Spleen (tissue), 13 donors: ENCODE measurements around the gene GXYLT2. TPM values are rescaled to one million over a fixed set of nuclear protein-coding genes. Genes with fewer than 3 reads are reported as not detected.

ENCODE experiments used
- DNase-seq: peaks from one replicate; pipeline ENCODE4 v3.0.0-alpha.2; 2020
- H3K27ac ChIP-seq, 8 donors: fragments of 200-600 bp; sonication (generic) in 7 of 8; 1 replicate in 4 of 8; 2 replicates in 4 of 8; pipeline versions ENCODE4 v1.5.0 to v1.8.0; 2016 to 2021; ENCODE audit warnings: inconsistent platforms in 4 of 8, mild to moderate bottlenecking in 4 of 8, moderate library complexity in 1 of 8
- H3K27me3 ChIP-seq, 7 donors: fragments of 200-600 bp; sonication (generic) in 6 of 7; replicated peaks in 1 of 7; 1 replicate in 4 of 7; 2 replicates in 3 of 7; pipeline versions ENCODE4 v1.5.0 to v1.8.0; 2016 to 2021; ENCODE audit warnings: inconsistent platforms in 3 of 7, mild to moderate bottlenecking in 1 of 7
- H3K36me3 ChIP-seq, 6 donors: fragments of 200-600 bp; sonication (generic) in 5 of 6; 1 replicate in 4 of 6; 2 replicates in 2 of 6; pipeline versions ENCODE4 v1.5.0 to v1.8.0; 2016 to 2021; ENCODE audit warnings: inconsistent platforms in 2 of 6
- H3K4me1 ChIP-seq, 6 donors: fragments of 200-600 bp; sonication (generic) in 5 of 6; 1 replicate in 3 of 6; 2 replicates in 3 of 6; pipeline versions ENCODE4 v1.5.0 to v1.8.0; 2016 to 2021; ENCODE audit warnings: inconsistent platforms in 3 of 6
- H3K4me3 ChIP-seq, 8 donors: fragments of 200-600 bp; sonication (generic) in 7 of 8; 1 replicate in 4 of 8; 2 replicates in 4 of 8; pipeline versions ENCODE4 v1.5.0 to v1.8.0; 2016 to 2021; ENCODE audit warnings: inconsistent platforms in 4 of 8, mild to moderate bottlenecking in 4 of 8, moderate library complexity in 2 of 8
- H3K9me3 ChIP-seq, 8 donors: fragments of 200-600 bp; sonication (generic) in 7 of 8; 1 replicate in 4 of 8; 2 replicates in 4 of 8; pipeline versions ENCODE4 v1.5.0 to v1.8.0; 2016 to 2021; ENCODE audit warnings: inconsistent platforms in 4 of 8
- POLR2A ChIP-seq, 3 donors: fragments of 450-650 bp; IDR thresholded peaks; one replicate each; pipeline ENCODE4 v1.5.1; 2017; ENCODE audit warnings: antibody characterized with exemption in 3 of 3, mild to moderate bottlenecking in 1 of 3
- POLR2AphosphoS5 ChIP-seq, 3 donors: sonication (generic); formaldehyde crosslinking; IDR thresholded peaks; one replicate each; pipeline ENCODE4 v1.5.1; 2017; ENCODE audit warnings: antibody characterized with exemption in 3 of 3
- WGBS, 5 donors: extraction: QIAGEN DNeasy Blood & Tissue Kit in 3 of 5; methylation state at CpG; one replicate each; pipeline versions ENCODE4 v1.1.5 to v1.1.7; 2013 to 2018; 5-methylcytosine and 5-hydroxymethylcytosine counted together
- intact Hi-C: fragments of 100-400 bp; cut with DNase I; formaldehyde crosslinking; loops from one replicate; pipeline ENCODE4 v1.15.0; 2023; ENCODE audit warnings: low total_unique reads
- long read RNA-seq, 2 donors: transcript quantifications; one replicate each; lab custom pipeline, GENCODE V29; 2026
- polyA plus RNA-seq, 3 donors: library from polyadenylated mRNA; stranded (reverse); fragments of 200-250 nt; gene quantifications; one replicate each; pipeline ENCODE4 v1.2.1, GENCODE V29; 2013
- total RNA-seq, 7 donors: library from RNA; depleted of rRNA in 3 of 7; stranded (reverse); fragments of >200 nt in 3 of 7; fragmentation: NEBNext Ultra II Directional in 4 of 7; extraction: Animal tissue kit (Norgen Biotek cat#: 25700) in 4 of 7; gene quantifications; one replicate each; pipeline versions ENCODE4 v1.1.0 to v1.2.1, GENCODE V29; 2016 to 2021
- TF ChIP-seq, protein P1 (sequence below), 11 experiments: fragments of 200-600 bp in 7 of 11; fragments of 450-650 bp in 4 of 11; sonication (generic) in 4 of 11; IDR thresholded peaks in 8 of 11; conservative IDR thresholded peaks in 3 of 11; 1 replicate in 7 of 11; 2 replicates in 4 of 11; pipeline versions ENCODE4 v1.4.0 to v1.8.0; 2016 to 2021; ENCODE audit warnings: antibody characterized with exemption in 11 of 11, inconsistent platforms in 4 of 11, mild to moderate bottlenecking in 1 of 11
- donor health status: healthy with polysubstance abuse.
- donor health status: DM: no; HTN: no; CAD: no; lungs with moderate emphysema.
- donor health status: DM: no; HTN: no; CAD: no.
- donor health status: Bipolar disorder and iron deficiency.
- donor health status: healthy.
- donor health status: DM: no; HTN: no; CAD: no.
- donor health status: DM: yes; HTN: yes; CAD: no.

The GXYLT2 gene, protein sequence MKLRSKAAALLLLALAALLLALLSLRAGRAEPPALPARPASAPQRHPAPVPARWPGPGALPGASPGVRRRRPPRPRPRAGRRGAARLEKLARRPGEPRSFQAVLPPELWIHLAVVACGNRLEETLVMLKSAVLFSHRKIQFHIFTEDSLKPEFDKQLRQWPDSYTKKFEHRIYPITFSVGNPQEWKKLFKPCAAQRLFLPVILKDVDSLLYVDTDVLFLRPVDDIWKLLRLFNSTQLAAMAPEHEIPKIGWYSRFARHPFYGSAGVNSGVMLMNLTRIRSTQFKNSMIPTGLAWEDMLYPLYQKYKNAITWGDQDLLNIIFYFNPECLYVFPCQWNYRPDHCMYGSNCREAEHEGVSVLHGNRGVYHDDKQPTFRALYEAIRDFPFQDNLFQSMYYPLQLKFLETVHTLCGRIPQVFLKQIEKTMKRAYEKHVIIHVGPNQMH
- total RNA-seq (1 to 10 TPM; 1.0 to 4.6 (median 1.1) TPM), polyA plus RNA-seq (under 1 TPM; 0.26 to 0.35 (median 0.32) TPM)
- long read RNA-seq, donor 1, result 0 reads
- long read RNA-seq, donor 2, result 0 reads

DNA sequence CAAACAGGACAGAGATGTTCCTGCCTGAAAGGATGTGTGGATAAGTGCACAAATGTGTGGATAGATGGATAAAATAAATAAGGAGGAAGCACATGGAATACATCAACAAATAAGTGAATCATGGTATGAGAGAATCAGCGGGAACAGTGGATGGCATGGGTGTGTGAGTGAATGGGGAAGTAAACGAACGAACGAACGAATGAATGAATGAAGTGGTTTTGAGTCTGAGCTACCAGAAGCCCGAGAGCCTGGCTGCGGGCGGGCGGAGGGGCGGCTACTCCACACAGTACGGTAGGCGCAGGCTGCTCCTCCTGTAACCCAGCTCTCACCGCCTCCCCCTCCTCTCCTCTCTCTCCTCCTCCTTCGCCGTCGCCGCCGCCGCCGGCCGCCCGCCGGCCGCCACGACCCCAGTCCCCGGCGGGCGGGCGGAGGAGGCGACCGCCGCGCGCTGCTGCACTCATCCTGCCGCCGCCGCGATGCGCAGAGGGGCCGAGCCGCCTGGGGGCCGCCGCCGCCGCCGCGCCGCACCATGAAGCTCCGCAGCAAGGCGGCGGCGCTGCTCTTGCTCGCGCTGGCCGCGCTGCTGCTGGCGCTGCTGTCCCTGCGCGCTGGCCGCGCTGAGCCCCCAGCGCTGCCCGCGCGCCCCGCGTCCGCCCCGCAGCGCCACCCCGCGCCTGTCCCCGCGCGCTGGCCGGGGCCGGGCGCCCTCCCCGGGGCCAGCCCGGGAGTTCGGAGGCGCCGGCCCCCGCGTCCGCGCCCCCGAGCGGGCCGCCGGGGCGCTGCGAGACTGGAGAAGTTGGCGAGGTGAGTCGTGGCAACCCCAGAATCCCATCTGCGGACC is at the start of gene GXYLT2:
Gene GXYLT2 (plus strand): TSS at position 342 of the 841 bp plus-strand sequence. CDS start 188 bp downstream, at position 530.
- Histone ChIP-seq H3K4me1 (peaks cover 6 to 25% (median 19%) of the 10 kb centered on the region in 6 donors), H3K36me3 (no peaks in the 10 kb centered on the region), H3K27ac (no peak within 1 kb of the TSS), H3K9me3 (peaks cover 0 to 13% (median 9%) of the 10 kb centered on the region in 8 donors), H3K4me3 (peak within 1 kb of the TSS in 6 of 8 donors; percentile 13 to 69 (median 37)), H3K27me3 (peaks cover 0 to 76% (median 22%) of the 10 kb centered on the region in 7 donors)
- intact Hi-C loops, result no loop called here
- TF ChIP-seq POLR2AphosphoS5 (IDR thresholded peaks at IDR 0.05) (no peak), POLR2A (IDR thresholded peaks at IDR 0.05) (no peak)
- TF ChIP-seq, protein P1, sequence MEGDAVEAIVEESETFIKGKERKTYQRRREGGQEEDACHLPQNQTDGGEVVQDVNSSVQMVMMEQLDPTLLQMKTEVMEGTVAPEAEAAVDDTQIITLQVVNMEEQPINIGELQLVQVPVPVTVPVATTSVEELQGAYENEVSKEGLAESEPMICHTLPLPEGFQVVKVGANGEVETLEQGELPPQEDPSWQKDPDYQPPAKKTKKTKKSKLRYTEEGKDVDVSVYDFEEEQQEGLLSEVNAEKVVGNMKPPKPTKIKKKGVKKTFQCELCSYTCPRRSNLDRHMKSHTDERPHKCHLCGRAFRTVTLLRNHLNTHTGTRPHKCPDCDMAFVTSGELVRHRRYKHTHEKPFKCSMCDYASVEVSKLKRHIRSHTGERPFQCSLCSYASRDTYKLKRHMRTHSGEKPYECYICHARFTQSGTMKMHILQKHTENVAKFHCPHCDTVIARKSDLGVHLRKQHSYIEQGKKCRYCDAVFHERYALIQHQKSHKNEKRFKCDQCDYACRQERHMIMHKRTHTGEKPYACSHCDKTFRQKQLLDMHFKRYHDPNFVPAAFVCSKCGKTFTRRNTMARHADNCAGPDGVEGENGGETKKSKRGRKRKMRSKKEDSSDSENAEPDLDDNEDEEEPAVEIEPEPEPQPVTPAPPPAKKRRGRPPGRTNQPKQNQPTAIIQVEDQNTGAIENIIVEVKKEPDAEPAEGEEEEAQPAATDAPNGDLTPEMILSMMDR (IDR thresholded peaks at IDR 0.05 in 8 of 11, conservative IDR thresholded peaks at IDR 0.05 in 3 of 11), result no peak
- 0 to 1% (median 1%) methylated on average over 25 to 95 of the region's 96 CpGs for WGBS, 5 donors
- peak; percentile 76 for DNase-seq

DNA sequence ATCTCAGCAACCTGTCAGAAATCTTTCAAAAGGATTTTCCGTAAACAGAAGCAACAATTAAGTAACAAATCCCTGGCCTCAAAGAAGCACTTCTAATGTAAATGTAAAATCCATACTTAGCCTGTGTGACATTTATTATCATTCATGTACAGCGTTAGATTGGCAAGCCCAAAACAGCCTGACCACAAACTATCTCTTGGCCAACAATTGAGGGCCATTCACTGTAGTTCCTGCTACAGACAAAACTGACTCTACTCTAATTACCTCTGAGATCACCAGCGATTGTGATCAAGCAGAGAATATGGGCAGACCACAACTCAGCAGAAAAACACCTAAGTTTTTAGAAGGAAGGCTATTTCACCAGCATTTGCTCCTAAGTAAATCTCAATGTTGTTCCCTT is 48.8 kb upstream of the GXYLT2 start:
- WGBS, 5 donors, result 78 to 92% (median 89%) methylated on average over 3 of the region's 3 CpGs
- no peak overlapping the region for H3K4me3 ChIP-seq
- no peak for DNase-seq
- intact Hi-C loops, result no loop called here
- H3K36me3 ChIP-seq, result peaks cover 4 to 91% (median 61%) of the 10 kb centered on the region in 6 donors
- H3K27ac ChIP-seq, result no peak overlapping the region
- H3K9me3 ChIP-seq, result no peaks in the 10 kb centered on the region
- H3K27me3 ChIP-seq, result no peaks in the 10 kb centered on the region
- peaks cover 0 to 2% (median 0%) of the 10 kb centered on the region in 6 donors for H3K4me1 ChIP-seq
- TF ChIP-seq POLR2A (IDR thresholded peaks at IDR 0.05), result no peak
- TF ChIP-seq, protein P1 (IDR thresholded peaks at IDR 0.05 in 8 of 11, conservative IDR thresholded peaks at IDR 0.05 in 3 of 11), result no peak

DNA sequence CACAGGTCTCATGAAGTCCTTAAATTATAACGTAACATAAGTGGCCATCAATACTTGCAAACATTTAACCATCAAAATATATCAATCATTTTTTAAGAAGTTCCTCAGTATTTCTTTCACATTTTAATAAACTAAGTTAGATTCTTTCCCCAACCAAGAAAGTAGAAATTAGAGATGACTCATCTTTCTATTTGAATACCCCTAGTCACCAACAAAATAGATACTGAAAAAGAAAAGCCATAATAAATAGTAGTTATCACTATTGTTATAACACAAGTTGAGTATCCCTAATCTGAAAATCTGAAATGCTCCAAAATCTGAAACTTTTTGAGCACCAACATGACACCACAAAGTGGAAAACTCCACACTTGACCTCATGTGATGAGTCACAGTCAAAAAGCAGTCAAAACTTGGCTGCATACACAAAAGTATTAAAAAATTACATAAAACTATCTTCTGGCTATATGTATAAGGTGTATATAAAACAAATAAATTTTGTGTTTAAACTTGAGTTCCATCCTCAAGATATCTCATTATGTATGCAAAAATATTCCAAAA is 43.3 kb upstream of the GXYLT2 start:
- DNase-seq, result no peak
- Histone ChIP-seq H3K27ac (no peak overlapping the region), H3K36me3 (peaks cover under 1 to 36% (median 28%) of the 10 kb centered on the region in 6 donors), H3K4me3 (no peak overlapping the region), H3K27me3 (no peaks in the 10 kb centered on the region), H3K9me3 (no peaks in the 10 kb centered on the region), H3K4me1 (peaks cover 7 to 51% (median 40%) of the 10 kb centered on the region in 6 donors)
- no peak for TF ChIP-seq POLR2AphosphoS5 (IDR thresholded peaks at IDR 0.05)
- no peak for TF ChIP-seq POLR2A (IDR thresholded peaks at IDR 0.05)
- TF ChIP-seq, protein P1 (IDR thresholded peaks at IDR 0.05 in 8 of 11, conservative IDR thresholded peaks at IDR 0.05 in 3 of 11), result no peak
- intact Hi-C loops, result no loop called here
- 71 to 92% (median 79%) methylated on average over 1 of the region's 1 CpG for WGBS, 5 donors
